ENCODE measurements around the gene SLC38A8.

GRCh38 chr16:84058211-84058610, 15.6 kb upstream of the SLC38A8 start:
- TF ChIP-seq POLR2AphosphoS5 (IDR thresholded peaks at IDR 0.05) (no peak), CTCF (IDR thresholded peaks at IDR 0.05) (no peak)

Measured in suprapubic skin (tissue), 3 donors.